Endothelial cell of umbilical vein (primary cell): ENCODE results near the gene ACADSB. TPM values are rescaled to one million over a fixed set of nuclear protein-coding genes. Genes with fewer than 3 reads are reported as not detected.

Source experiments
- BruUV-seq: library from RNA; stranded (reverse); fragments of 400-500 nt; replicated peaks from 2 replicates; lab custom pipeline; 2021; lab: Mats Ljungman, UMichigan
- CTCF ChIA-PET: fragments of 300-600, 350-600 bp; sonication (Branson Sonifier 250); formaldehyde crosslinking; loops from one replicate; lab custom pipeline; 2021; ENCODE audit warnings: antibody characterized with exemption, inconsistent platforms; lab: Charles Lee
- POLR2A ChIA-PET: fragments of 300-600, 350-600 bp; sonication (Branson Sonifier 250); formaldehyde crosslinking; loops from one replicate; lab custom pipeline; 2021; ENCODE audit warnings: antibody characterized with exemption, inconsistent platforms; lab: Charles Lee
- DNase-seq: peaks from one replicate; pipeline ENCODE4 v3.0.0-alpha.2; 2011; ENCODE audit warnings: low read depth, low spot score
- FAIRE-seq: peaks from 2 replicates; lab custom pipeline; 2011; peaks lifted over from hg19 to GRCh38; lab: Jason Lieb, UNC
- H2AFZ ChIP-seq: 2 replicates; pipeline ENCODE4 v1.6.0; 2012; ENCODE audit warnings: low read depth, low read length, control low read depth, inconsistent platforms
- H3K27ac ChIP-seq: 2 replicates; pipeline ENCODE4 v1.5.1; 2011; ENCODE audit warnings: low read depth, mild to moderate bottlenecking, control low read depth, low read length, moderate library complexity; ENCODE audit not compliant: insufficient read depth
- H3K27me3 ChIP-seq, 2 experiments: 2 replicates each; pipeline versions ENCODE4 v1.6.0 to v1.6.1; 2011; ENCODE audit warnings: low read length in 2 of 2, mixed read lengths in 1 of 2; ENCODE audit not compliant: control insufficient read depth in 2 of 2, insufficient read depth in 2 of 2
- H3K36me3 ChIP-seq, 2 experiments: 2 replicates in 1 of 2; 3 replicates in 1 of 2; pipeline ENCODE4 v1.5.1; 2011; ENCODE audit warnings: low read length in 2 of 2, mild to moderate bottlenecking in 1 of 2, moderate library complexity in 1 of 2; ENCODE audit not compliant: control insufficient read depth in 2 of 2, insufficient read depth in 2 of 2; ENCODE audit errors: extremely low read depth in 1 of 2
- H3K4me1 ChIP-seq: 3 replicates; pipeline ENCODE4 v1.5.1; 2011; ENCODE audit warnings: mild to moderate bottlenecking, low read length; ENCODE audit not compliant: control insufficient read depth, insufficient read depth; ENCODE audit errors: extremely low read depth
- H3K4me2 ChIP-seq: 2 replicates; pipeline ENCODE4 v1.6.1; 2011; ENCODE audit warnings: low read length, control low read depth, mixed read lengths; ENCODE audit not compliant: insufficient read depth
- H3K4me3 ChIP-seq, 3 experiments: fragments of 200-600 bp in 1 of 3; sonication (generic), shearing (Covaris generic) in 1 of 3; replicated peaks in 1 of 3; 2 replicates each; pipeline ENCODE4 v1.5.1; 2011 to 2016; ENCODE audit warnings: control low read depth in 3 of 3, low read length in 3 of 3, mild to moderate bottlenecking in 2 of 3, inconsistent platforms in 1 of 3, low read depth in 1 of 3, moderate library complexity in 1 of 3; ENCODE audit not compliant: insufficient read depth in 1 of 3
- H3K79me2 ChIP-seq: 2 replicates; pipeline ENCODE4 v1.6.0; 2012; ENCODE audit warnings: low read length, inconsistent platforms; ENCODE audit not compliant: control insufficient read depth, insufficient read depth
- H3K9ac ChIP-seq: replicated peaks from 2 replicates; pipeline ENCODE3; 2011; ENCODE audit warnings: low read length, control low read depth; ENCODE audit not compliant: insufficient read depth; ENCODE audit errors: extremely low read depth
- H3K9me1 ChIP-seq: replicated peaks from 3 replicates; pipeline ENCODE4 v1.6.0; 2011; ENCODE audit warnings: mild to moderate bottlenecking, low read length; ENCODE audit not compliant: control insufficient read depth, insufficient read depth; ENCODE audit errors: extremely low read depth
- H3K9me3 ChIP-seq: replicated peaks from 2 replicates; pipeline ENCODE4 v1.5.1; 2012; ENCODE audit warnings: low read length, inconsistent platforms; ENCODE audit not compliant: control insufficient read depth, insufficient read depth
- H4K20me1 ChIP-seq: replicated peaks from 2 replicates; pipeline ENCODE3; 2011; ENCODE audit warnings: mild to moderate bottlenecking, low read length; ENCODE audit not compliant: control insufficient read depth, insufficient read depth; ENCODE audit errors: extremely low read depth
- EZH2 ChIP-seq: IDR thresholded peaks from 2 replicates; pipeline ENCODE4 v1.6.1; 2012; ENCODE audit warnings: borderline replicate concordance, low read depth, mild to moderate bottlenecking, moderate library complexity, low read length, inconsistent platforms; ENCODE audit not compliant: severe bottlenecking
- FOS ChIP-seq: IDR thresholded peaks from 2 replicates; pipeline ENCODE4 v1.6.1; 2011; ENCODE audit warnings: mild to moderate bottlenecking, low read length, moderate library complexity, borderline replicate concordance; ENCODE audit not compliant: insufficient read depth
- GATA2 ChIP-seq: IDR thresholded peaks from 2 replicates; pipeline ENCODE4 v1.7.0; 2011; ENCODE audit warnings: low read depth, mild to moderate bottlenecking, moderate library complexity, mixed read lengths, low read length; ENCODE audit not compliant: insufficient read length, insufficient read depth
- JUN ChIP-seq: IDR thresholded peaks from 2 replicates; pipeline ENCODE4 v1.6.1; 2011; ENCODE audit warnings: borderline replicate concordance, low read depth; ENCODE audit not compliant: insufficient read length, insufficient read depth
- MYC ChIP-seq: IDR thresholded peaks from one replicate; pipeline ENCODE4 v1.6.1; 2011; ENCODE audit warnings: mild to moderate bottlenecking, low read depth, low read length
- POLR2A ChIP-seq: IDR thresholded peaks from 2 replicates; pipeline ENCODE4 v1.6.1; 2012; ENCODE audit warnings: low read depth, mild to moderate bottlenecking, control low read depth, low read length
- POLR2AphosphoS5 ChIP-seq: IDR thresholded peaks from 2 replicates; pipeline ENCODE4 v1.6.1; 2012; ENCODE audit warnings: low read depth, mild to moderate bottlenecking, control low read depth, low read length, moderate library complexity; ENCODE audit not compliant: insufficient read depth
- dilution Hi-C: fragments of 300-500 bp; cut with MboI; formaldehyde crosslinking; loops from one replicate; pipeline ENCODE4 v1.15.0; 2019; ENCODE audit warnings: low sequenced_read_pairs; ENCODE audit not compliant: extremely low pct_ligation_motif_present
- intact Hi-C: fragments of 100-400 bp; cut with micrococcal nuclease; formaldehyde crosslinking; loops from one replicate; pipeline ENCODE4 v1.10.0; 2022
- polyA plus RNA-seq, 4 experiments: library from polyadenylated mRNA; depleted of rRNA in 3 of 4; stranded (reverse) in 3 of 4; unstranded in 1 of 4; fragments of >200 nt; gene quantifications; 2 replicates each; pipeline versions ENCODE4 v1.2.1 to v1.2.3, GENCODE V29; 2011 to 2012; ENCODE audit warnings: missing spikeins in 1 of 4
- total RNA-seq: library from RNA; stranded (reverse); gene quantifications from 2 replicates; pipeline ENCODE4 v1.2.3, GENCODE V29; 2021
- TF ChIP-seq, protein P1 (sequence below), 2 donors: IDR thresholded peaks; 1 replicate in 1 of 2; 2 replicates in 1 of 2; pipeline ENCODE4 v1.5.1; 2011; ENCODE audit warnings: low read length in 2 of 2, mild to moderate bottlenecking in 2 of 2, moderate library complexity in 2 of 2, control low read depth in 1 of 2, inconsistent platforms in 1 of 2, low read depth in 1 of 2; ENCODE audit not compliant: insufficient read depth in 1 of 2; ENCODE audit errors: extremely low read depth in 1 of 2
- TF ChIP-seq, protein P2 (sequence below): IDR thresholded peaks from 2 replicates; pipeline ENCODE4 v1.6.1; 2011; ENCODE audit not compliant: insufficient read depth, insufficient read length

Gene ACADSB
- total and polyA plus RNA-seq, 2 donors (not counting 3 experiments of a cell fraction or from before 2014, with no cell fraction given), result 3.1 to 15.2 TPM

DNA sequence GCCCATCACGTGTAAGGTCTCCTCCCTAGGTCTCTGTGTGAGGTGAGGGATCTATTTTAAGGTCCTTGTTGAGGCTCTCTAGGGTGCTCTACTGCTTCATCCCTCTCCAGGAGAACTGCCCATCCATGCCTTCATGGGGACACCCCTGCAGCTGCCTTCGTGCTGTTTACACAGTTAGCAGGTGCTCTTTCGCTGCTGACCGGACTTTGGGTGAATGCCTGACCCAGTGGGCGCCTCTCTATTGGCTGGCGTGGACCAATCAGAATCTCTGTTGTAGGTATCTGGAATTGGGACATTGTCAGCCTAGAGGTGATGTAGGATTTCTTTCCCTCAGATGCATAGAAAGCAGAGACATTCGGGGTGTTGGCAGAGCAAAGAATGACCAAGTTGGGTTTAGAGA lies 88.2 kb downstream of the ACADSB start:
- Histone ChIP-seq H3K27ac (no peak overlapping the region), H2AFZ (no peak overlapping the region), H3K9ac (no peak overlapping the region), H3K9me3 (no peaks in the 10 kb centered on the region), H3K9me1 (no peaks in the 10 kb centered on the region), H3K27me3 (no peaks in the 10 kb centered on the region), H3K4me1 (no peaks in the 10 kb centered on the region), H3K4me2 (no peak overlapping the region), H4K20me1 (no peaks in the 10 kb centered on the region), H3K79me2 (no peaks in the 10 kb centered on the region), H3K36me3 (no peaks in the 10 kb centered on the region), H3K4me3 (no peak overlapping the region)
- no peak for FAIRE-seq
- ChIA-PET POLR2A (no interaction called here), CTCF (no interaction called here)
- no peak for DNase-seq
- no peak for TF ChIP-seq POLR2AphosphoS5
- TF ChIP-seq, protein P1, sequence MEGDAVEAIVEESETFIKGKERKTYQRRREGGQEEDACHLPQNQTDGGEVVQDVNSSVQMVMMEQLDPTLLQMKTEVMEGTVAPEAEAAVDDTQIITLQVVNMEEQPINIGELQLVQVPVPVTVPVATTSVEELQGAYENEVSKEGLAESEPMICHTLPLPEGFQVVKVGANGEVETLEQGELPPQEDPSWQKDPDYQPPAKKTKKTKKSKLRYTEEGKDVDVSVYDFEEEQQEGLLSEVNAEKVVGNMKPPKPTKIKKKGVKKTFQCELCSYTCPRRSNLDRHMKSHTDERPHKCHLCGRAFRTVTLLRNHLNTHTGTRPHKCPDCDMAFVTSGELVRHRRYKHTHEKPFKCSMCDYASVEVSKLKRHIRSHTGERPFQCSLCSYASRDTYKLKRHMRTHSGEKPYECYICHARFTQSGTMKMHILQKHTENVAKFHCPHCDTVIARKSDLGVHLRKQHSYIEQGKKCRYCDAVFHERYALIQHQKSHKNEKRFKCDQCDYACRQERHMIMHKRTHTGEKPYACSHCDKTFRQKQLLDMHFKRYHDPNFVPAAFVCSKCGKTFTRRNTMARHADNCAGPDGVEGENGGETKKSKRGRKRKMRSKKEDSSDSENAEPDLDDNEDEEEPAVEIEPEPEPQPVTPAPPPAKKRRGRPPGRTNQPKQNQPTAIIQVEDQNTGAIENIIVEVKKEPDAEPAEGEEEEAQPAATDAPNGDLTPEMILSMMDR (IDR thresholded peaks at IDR 0.05; ENCODE audit: extremely low read depth in 1 of 2, insufficient read depth in 1 of 2, low read depth in 1 of 2, low read length in 2 of 2), result no peak
- no peak for TF ChIP-seq EZH2
- TF ChIP-seq, protein P2, sequence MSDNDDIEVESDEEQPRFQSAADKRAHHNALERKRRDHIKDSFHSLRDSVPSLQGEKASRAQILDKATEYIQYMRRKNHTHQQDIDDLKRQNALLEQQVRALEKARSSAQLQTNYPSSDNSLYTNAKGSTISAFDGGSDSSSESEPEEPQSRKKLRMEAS, result no peak
- TF ChIP-seq GATA2, result no peak
- no peak for TF ChIP-seq MYC
- no peak for TF ChIP-seq FOS
- TF ChIP-seq POLR2A, result no peak
- no peak for TF ChIP-seq JUN
- intact Hi-C loops (no loop called here), dilution Hi-C loops (no loop called here)
- BruUV-seq, result no TSS peak
